Vagina (tissue), 2 donors: ENCODE data around the gene ACOXL.

ENCODE experiments used
- CTCF ChIP-seq, 3 experiments: fragments of 450-650 bp in 2 of 3; fragments of 200-600 bp in 1 of 3; sonication (generic) in 1 of 3; IDR thresholded peaks; one replicate each; pipeline ENCODE4 v1.5.1; 2017 to 2019; ENCODE audit warnings: antibody characterized with exemption in 3 of 3, mild to moderate bottlenecking in 2 of 3, moderate library complexity in 2 of 3
- POLR2A ChIP-seq, 2 donors: fragments of 450-650 bp; IDR thresholded peaks; one replicate each; pipeline ENCODE4 v1.6.1; 2017; ENCODE audit warnings: antibody characterized with exemption in 2 of 2, mild to moderate bottlenecking in 2 of 2, moderate library complexity in 2 of 2
- POLR2AphosphoS5 ChIP-seq, 2 donors: sonication (generic); formaldehyde crosslinking; IDR thresholded peaks; one replicate each; pipeline ENCODE4 v1.9.0; 2017; ENCODE audit warnings: antibody characterized with exemption in 2 of 2, mild to moderate bottlenecking in 2 of 2, low read depth in 1 of 2; ENCODE audit not compliant: insufficient read depth in 1 of 2

DNA sequence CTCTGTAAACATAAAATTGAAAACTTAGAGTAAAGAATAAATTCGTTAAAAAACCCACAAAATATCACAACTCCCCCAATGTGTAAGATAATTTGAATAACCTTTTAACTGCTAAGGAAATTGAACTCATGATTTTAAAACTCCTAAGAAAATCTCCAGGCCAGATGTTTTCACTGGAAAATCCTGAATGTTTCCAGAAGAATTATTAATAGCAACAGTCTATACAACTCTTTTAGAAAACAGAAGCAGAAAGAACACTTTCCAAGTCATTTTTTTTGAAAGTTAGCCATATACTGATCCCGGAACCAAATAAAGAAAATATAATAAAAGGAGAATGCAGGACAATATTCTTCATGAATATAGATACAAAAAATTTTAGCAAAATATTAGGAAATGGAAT is 165.6 kb downstream of the ACOXL start:
- TF ChIP-seq CTCF (IDR thresholded peaks at IDR 0.05) (no peak), POLR2A (IDR thresholded peaks at IDR 0.05) (no peak), POLR2AphosphoS5 (IDR thresholded peaks at IDR 0.05; ENCODE audit: insufficient read depth in 1 of 2, low read depth in 1 of 2) (no peak)
